ENCODE results near the gene IGLON5. TPM values are rescaled to one million over a fixed set of nuclear protein-coding genes. Genes with fewer than 3 reads are reported as not detected.

Gene IGLON5
- total and polyA plus RNA-seq, 12 donors = 0.14 to 0.19 TPM; not detected in 10

DNA sequence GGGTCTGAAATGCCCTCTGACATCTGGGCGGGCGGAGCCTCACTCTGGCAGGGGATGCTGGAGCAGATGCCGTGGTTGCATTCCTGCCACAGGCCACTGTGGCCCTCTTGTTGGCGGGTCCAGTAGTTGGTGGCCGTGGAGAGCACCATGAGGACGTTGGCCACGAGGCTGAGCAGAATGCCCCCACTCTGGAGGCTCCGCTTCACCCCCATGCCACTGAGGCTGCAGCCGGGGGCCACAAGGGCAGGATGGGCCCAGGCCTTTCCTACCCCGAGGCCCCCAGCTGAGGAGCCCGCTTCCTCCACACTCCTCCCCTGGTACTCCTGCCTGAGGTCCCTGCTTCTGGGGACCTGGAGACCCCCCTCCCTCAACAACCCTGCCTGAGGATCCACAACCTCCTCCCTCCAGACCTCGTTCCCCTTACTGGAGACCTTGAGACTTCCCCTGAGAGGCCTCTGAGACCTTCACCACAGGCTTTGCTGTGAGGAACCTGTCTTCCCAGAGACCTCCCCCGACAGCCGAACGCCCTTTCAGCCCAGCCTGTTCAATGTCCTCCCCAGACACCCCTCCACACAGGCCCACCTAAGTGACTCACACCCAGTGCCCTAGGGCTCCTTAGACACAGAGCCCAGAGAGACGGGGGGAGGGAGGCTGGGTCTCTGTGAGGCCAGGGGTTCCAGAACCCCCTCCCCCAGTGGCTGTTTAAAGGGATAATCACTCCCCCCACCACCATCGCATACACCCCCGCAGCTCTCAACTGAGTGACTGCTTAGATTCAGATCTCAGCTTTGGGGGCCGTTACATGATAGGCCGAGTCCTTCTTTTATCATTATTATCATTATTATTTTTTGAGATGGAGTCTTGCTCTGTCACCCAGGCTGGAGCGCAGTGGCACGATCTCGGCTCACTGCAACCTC, 57.2 kb downstream of the IGLON5 start, which contains the start of gene CLDND2:
CLDND2 (minus strand) TSS at position 638 of the 917 bp plus-strand sequence; CDS start at position 212, 426 bp downstream.
- peak within 1 kb of the TSS; percentile 60 to 93 (median 80) for H3K4me3 ChIP-seq
- DNase-seq (no peak), ATAC-seq (no peak)
- H3K4me1 ChIP-seq = peaks cover 0 to 54% (median 22%) of the 10 kb centered on the region in 9 donors
- H3K36me3 ChIP-seq = no peaks in the 10 kb centered on the region
- H3K27me3 ChIP-seq = no peaks in the 10 kb centered on the region
- intact Hi-C loops (cut with DNase I) = loop anchor here in 1 of 10 donors (10.0 kb wide), 1 partner anchor 264 kb away; the partner anchor contains the start of gene CTU1
- 67% methylated on average over 23 of the region's 23 CpGs for WGBS, 2 donors
- H3K9me3 ChIP-seq = no peaks in the 10 kb centered on the region
- H3K27ac ChIP-seq = peak within 1 kb of the TSS; percentile 50 to 98 (median 96)
- TF ChIP-seq, protein P1, sequence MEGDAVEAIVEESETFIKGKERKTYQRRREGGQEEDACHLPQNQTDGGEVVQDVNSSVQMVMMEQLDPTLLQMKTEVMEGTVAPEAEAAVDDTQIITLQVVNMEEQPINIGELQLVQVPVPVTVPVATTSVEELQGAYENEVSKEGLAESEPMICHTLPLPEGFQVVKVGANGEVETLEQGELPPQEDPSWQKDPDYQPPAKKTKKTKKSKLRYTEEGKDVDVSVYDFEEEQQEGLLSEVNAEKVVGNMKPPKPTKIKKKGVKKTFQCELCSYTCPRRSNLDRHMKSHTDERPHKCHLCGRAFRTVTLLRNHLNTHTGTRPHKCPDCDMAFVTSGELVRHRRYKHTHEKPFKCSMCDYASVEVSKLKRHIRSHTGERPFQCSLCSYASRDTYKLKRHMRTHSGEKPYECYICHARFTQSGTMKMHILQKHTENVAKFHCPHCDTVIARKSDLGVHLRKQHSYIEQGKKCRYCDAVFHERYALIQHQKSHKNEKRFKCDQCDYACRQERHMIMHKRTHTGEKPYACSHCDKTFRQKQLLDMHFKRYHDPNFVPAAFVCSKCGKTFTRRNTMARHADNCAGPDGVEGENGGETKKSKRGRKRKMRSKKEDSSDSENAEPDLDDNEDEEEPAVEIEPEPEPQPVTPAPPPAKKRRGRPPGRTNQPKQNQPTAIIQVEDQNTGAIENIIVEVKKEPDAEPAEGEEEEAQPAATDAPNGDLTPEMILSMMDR (IDR thresholded peaks at IDR 0.05) = no peak

GRCh38 chr19:51370230-51370629, 58.8 kb downstream of the IGLON5 start:
- Histone ChIP-seq H3K27me3 (no peaks in the 10 kb centered on the region), H3K27ac (peak overlapping the region in 1 of 10 donors; percentile 87), H3K9me3 (no peaks in the 10 kb centered on the region), H3K4me3 (peak overlapping the region in 1 of 10 donors; percentile 46), H3K36me3 (no peaks in the 10 kb centered on the region), H3K4me1 (peaks cover 0 to 47% (median 7%) of the 10 kb centered on the region in 9 donors)
- intact Hi-C loops (cut with DNase I) = no loop called here
- no peak for DNase-seq
- TF ChIP-seq, protein P1 (IDR thresholded peaks at IDR 0.05) = no peak
- 76 to 82% methylated on average over 3 to 4 of the region's 4 CpGs for WGBS, 2 donors
- no peak for ATAC-seq

GRCh38 chr19:51371186-51371690, 59.8 kb downstream of the IGLON5 start:
- WGBS, 2 donors = 78% methylated on average over 8 of the region's 8 CpGs
- Histone ChIP-seq H3K27ac (peak overlapping the region in 1 of 10 donors; percentile 87), H3K4me3 (peak overlapping the region in 1 of 10 donors; percentile 46), H3K36me3 (no peaks in the 10 kb centered on the region), H3K4me1 (peaks cover 0 to 41% (median 5%) of the 10 kb centered on the region in 9 donors), H3K27me3 (no peaks in the 10 kb centered on the region), H3K9me3 (no peaks in the 10 kb centered on the region)
- TF ChIP-seq, protein P1 (IDR thresholded peaks at IDR 0.05) = no peak
- intact Hi-C loops (cut with DNase I) = no loop called here
- no peak for DNase-seq
- ATAC-seq = no peak

- DNase-seq (no peak), ATAC-seq (no peak)
- intact Hi-C loops (cut with DNase I) = no loop called here
- TF ChIP-seq, protein P1 (IDR thresholded peaks at IDR 0.05) = no peak
- H3K27ac ChIP-seq = peak overlapping the region in 1 of 10 donors; percentile 87
- H3K27me3 ChIP-seq = no peaks in the 10 kb centered on the region
- no peaks in the 10 kb centered on the region for H3K9me3 ChIP-seq
- 83 to 89% methylated on average over 18 of the region's 18 CpGs for WGBS, 2 donors
- peaks cover 0 to 36% (median 5%) of the 10 kb centered on the region in 9 donors for H3K4me1 ChIP-seq
- peak overlapping the region in 1 of 10 donors; percentile 46 for H3K4me3 ChIP-seq
- no peaks in the 10 kb centered on the region for H3K36me3 ChIP-seq
Observed at GRCh38 chr19:51372021-51372648, 60.7 kb downstream of the IGLON5 start.
